SU-DHL-6 (cell line): ENCODE results near the gene KCNN3.

Source experiments
- H2AFZ ChIP-seq: fragments of 200-600 bp; sonication (generic); 2 replicates; pipeline ENCODE4 v1.6.1; 2014; ENCODE audit warnings: low read depth, mild to moderate bottlenecking, moderate library complexity, mixed read lengths, antibody characterized with exemption, low read length; ENCODE audit not compliant: severe bottlenecking
- H3F3A ChIP-seq: fragments of 200-600 bp; shearing (Covaris generic); 2 replicates; pipeline ENCODE4 v1.6.0; 2016; ENCODE audit warnings: antibody characterized with exemption, mild to moderate bottlenecking; ENCODE audit not compliant: insufficient read depth
- H3K27ac ChIP-seq: fragments of 200-600 bp; sonication (generic); 2 replicates; pipeline ENCODE4 v1.5.1; 2016; ENCODE audit warnings: low read depth, mild to moderate bottlenecking, low read length, moderate library complexity, mixed read lengths
- H3K27me3 ChIP-seq: fragments of 200-600 bp; sonication (generic), shearing (Covaris generic); 2 replicates; pipeline ENCODE4 v1.6.0; 2014; ENCODE audit warnings: mild to moderate bottlenecking, low read length
- H3K36me3 ChIP-seq: fragments of 200-600 bp; sonication (generic); 2 replicates; pipeline ENCODE4 v1.6.1; 2014; ENCODE audit warnings: mild to moderate bottlenecking, low read length, mixed read lengths
- H3K4me2 ChIP-seq: fragments of 300-600, 200-600 bp; shearing (Covaris generic), sonication (generic); 2 replicates; pipeline ENCODE4 v1.6.0; 2014; ENCODE audit warnings: low read length, low read depth, mild to moderate bottlenecking; ENCODE audit not compliant: poor library complexity, severe bottlenecking
- H3K4me3 ChIP-seq: fragments of 200-600 bp; sonication (generic); 2 replicates; pipeline ENCODE4 v1.5.1; 2014; ENCODE audit warnings: antibody characterized with exemption, low read length, mild to moderate bottlenecking, mixed read lengths; ENCODE audit not compliant: insufficient read depth, poor library complexity, severe bottlenecking
- H3K79me2 ChIP-seq: fragments of 200-600 bp; sonication (generic); 2 replicates; pipeline ENCODE4 v1.6.1; 2014; ENCODE audit warnings: mild to moderate bottlenecking, low read length, moderate library complexity; ENCODE audit not compliant: insufficient read depth
- H3K9ac ChIP-seq: fragments of 200-600 bp; sonication (generic); 2 replicates; pipeline ENCODE4 v1.7.0; 2014; ENCODE audit warnings: mild to moderate bottlenecking, low read length
- H3K9me2 ChIP-seq: fragments of 200-600 bp; sonication (generic); replicated peaks from 2 replicates; pipeline ENCODE4 v1.6.1; 2014; ENCODE audit warnings: low read length; ENCODE audit not compliant: insufficient read depth
- H3K9me3 ChIP-seq: fragments of 200-600 bp; sonication (generic); 2 replicates; pipeline ENCODE4 v1.6.1; 2014; ENCODE audit warnings: low read length, mixed read lengths; ENCODE audit not compliant: insufficient read depth
- H4K20me1 ChIP-seq: fragments of 200-600 bp; sonication (generic); 2 replicates; pipeline ENCODE4 v1.6.1; 2014; ENCODE audit warnings: low read depth, mild to moderate bottlenecking, antibody characterized with exemption, low read length, moderate library complexity, mixed read lengths
- EZH2phosphoT487 ChIP-seq: fragments of 200-600 bp; sonication (generic), shearing (Covaris generic); conservative IDR thresholded peaks from 2 replicates; pipeline ENCODE4 v1.6.1; 2018; ENCODE audit warnings: mild to moderate bottlenecking, antibody characterized with exemption, low read length, moderate library complexity, mixed read lengths
- TF ChIP-seq, protein P1 (sequence below): fragments of 200-600 bp; sonication (generic); IDR thresholded peaks from one replicate; pipeline ENCODE4 v1.5.1; 2017; ENCODE audit warnings: antibody characterized with exemption, mild to moderate bottlenecking, low read length, moderate library complexity; ENCODE audit not compliant: insufficient read depth, poor library complexity, severe bottlenecking

Gene KCNN3

DNA sequence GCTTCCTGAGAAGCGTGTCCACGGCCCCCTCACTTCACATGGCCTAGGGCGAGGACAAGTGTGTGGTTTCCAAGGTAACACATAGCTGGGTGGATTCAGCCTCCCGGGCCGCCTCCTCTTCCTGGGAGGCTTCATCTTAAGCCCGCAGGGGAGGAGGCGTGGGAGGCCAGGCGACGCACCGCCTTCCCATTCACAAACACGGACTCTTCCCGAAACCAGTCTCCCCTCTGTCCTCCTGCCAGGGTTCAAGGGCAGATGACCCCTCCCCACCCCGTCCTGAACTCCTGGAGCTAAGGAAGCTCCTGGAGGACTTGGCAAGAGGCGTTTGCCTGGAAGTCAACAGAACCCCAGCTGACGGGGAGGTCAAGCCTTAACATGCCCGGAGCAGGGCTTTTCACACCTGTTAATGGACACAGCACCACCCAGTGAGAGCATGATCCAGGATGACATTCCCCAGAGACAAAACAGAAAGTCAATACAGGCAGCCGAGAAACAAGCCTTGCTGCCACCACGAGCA is 56.7 kb downstream of the KCNN3 start:
- Histone ChIP-seq H3K79me2 (no peaks in the 10 kb centered on the region), H2AFZ (no peak overlapping the region), H4K20me1 (no peaks in the 10 kb centered on the region), H3K4me3 (no peak overlapping the region), H3K4me2 (no peak overlapping the region), H3K9me3 (no peaks in the 10 kb centered on the region), H3K27me3 (no peaks in the 10 kb centered on the region), H3K9ac (no peak overlapping the region), H3K9me2 (no peaks in the 10 kb centered on the region), H3K36me3 (no peaks in the 10 kb centered on the region), H3K27ac (no peak overlapping the region), H3F3A (no peaks in the 10 kb centered on the region)
- TF ChIP-seq EZH2phosphoT487: no peak
- TF ChIP-seq, protein P1, sequence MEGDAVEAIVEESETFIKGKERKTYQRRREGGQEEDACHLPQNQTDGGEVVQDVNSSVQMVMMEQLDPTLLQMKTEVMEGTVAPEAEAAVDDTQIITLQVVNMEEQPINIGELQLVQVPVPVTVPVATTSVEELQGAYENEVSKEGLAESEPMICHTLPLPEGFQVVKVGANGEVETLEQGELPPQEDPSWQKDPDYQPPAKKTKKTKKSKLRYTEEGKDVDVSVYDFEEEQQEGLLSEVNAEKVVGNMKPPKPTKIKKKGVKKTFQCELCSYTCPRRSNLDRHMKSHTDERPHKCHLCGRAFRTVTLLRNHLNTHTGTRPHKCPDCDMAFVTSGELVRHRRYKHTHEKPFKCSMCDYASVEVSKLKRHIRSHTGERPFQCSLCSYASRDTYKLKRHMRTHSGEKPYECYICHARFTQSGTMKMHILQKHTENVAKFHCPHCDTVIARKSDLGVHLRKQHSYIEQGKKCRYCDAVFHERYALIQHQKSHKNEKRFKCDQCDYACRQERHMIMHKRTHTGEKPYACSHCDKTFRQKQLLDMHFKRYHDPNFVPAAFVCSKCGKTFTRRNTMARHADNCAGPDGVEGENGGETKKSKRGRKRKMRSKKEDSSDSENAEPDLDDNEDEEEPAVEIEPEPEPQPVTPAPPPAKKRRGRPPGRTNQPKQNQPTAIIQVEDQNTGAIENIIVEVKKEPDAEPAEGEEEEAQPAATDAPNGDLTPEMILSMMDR: no peak

DNA sequence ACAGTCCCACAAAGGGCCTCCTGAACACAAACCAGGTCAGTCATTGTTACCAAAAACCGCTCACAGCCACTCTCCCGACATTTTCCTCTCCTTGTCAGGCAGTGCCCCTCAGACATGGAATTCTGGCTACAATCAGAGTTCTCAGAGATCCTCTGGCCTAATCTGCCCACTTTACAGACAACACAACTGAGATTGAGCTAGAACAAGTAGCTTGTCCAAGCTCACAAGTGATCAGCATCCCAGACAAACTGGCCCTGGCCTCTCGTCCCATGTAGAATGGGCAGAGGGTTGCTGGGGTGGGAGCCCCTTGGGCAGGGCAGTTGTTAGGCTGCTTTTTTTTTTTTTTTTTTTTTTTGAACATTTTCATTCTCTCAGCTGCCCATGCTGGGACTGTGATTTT is 57.2 kb downstream of the KCNN3 start:
- Histone ChIP-seq H2AFZ (no peak overlapping the region), H3K4me2 (no peak overlapping the region), H3K9me2 (no peaks in the 10 kb centered on the region), H3F3A (no peaks in the 10 kb centered on the region), H4K20me1 (no peaks in the 10 kb centered on the region), H3K4me3 (no peak overlapping the region), H3K9ac (no peak overlapping the region), H3K27ac (no peak overlapping the region), H3K36me3 (no peaks in the 10 kb centered on the region), H3K27me3 (no peaks in the 10 kb centered on the region), H3K79me2 (no peaks in the 10 kb centered on the region), H3K9me3 (no peaks in the 10 kb centered on the region)
- no peak for TF ChIP-seq EZH2phosphoT487
- TF ChIP-seq, protein P1: no peak

DNA sequence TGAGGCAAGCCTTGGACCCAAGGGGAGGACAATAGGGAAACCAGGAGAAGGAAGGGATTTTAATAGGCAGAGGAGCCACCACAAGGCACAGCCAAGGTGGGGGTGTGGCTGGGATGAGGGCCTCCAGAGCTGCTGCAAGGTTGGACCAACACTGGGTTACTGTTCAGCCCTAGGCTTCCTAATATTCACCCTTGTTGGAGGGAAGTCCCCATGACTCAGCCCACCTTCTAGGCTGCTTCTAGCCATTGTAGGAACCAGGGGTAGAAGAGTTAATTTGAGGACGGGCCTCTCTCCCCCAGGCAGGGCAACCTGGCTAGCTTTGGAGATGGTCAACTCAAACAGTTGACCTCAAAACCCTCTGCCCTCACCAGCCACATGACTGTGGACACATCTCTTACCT is 59.5 kb downstream of the KCNN3 start:
- Histone ChIP-seq H3K36me3 (no peaks in the 10 kb centered on the region), H3K79me2 (no peaks in the 10 kb centered on the region), H3K9me2 (no peaks in the 10 kb centered on the region), H3K27ac (no peak overlapping the region), H3K27me3 (no peaks in the 10 kb centered on the region), H3K9me3 (no peaks in the 10 kb centered on the region), H3K4me2 (no peak overlapping the region), H3K9ac (no peak overlapping the region), H4K20me1 (no peaks in the 10 kb centered on the region), H3K4me3 (no peak overlapping the region), H2AFZ (no peak overlapping the region), H3F3A (no peaks in the 10 kb centered on the region)
- TF ChIP-seq, protein P1: no peak
- TF ChIP-seq EZH2phosphoT487: no peak
